NCI-H128 (cell line): ENCODE data around the gene MYOF.
"Not testable (repeated sequence)": the region's sequence is repeated elsewhere in the genome, so short reads cannot be mapped to it uniquely, and the experiment has no call there.

ENCODE experiments used
- DNase-seq: peaks from one replicate; lab custom pipeline; 2025; ENCODE audit not compliant: unreplicated experiment; lab: John Stamatoyannopoulos, UW

The MYOF gene

GRCh38 chr10:93390306-93391090 lies 91.6 kb downstream of the MYOF start:
- DNase-seq: no peak

- DNase-seq: no peak
Measured at GRCh38 chr10:93386631-93387369, 95.3 kb downstream of the MYOF start.

- no peak for DNase-seq
Measured at GRCh38 chr10:93385345-93385744, 96.8 kb downstream of the MYOF start.

GRCh38 chr10:93384006-93384405 lies 98.1 kb downstream of the MYOF start:
- DNase-seq: no peak

GRCh38 chr10:93383562-93383981 lies 98.6 kb downstream of the MYOF start:
- DNase-seq: no peak

GRCh38 chr10:93379731-93380575 lies 102.2 kb downstream of the MYOF start:
- DNase-seq: no peak

- DNase-seq: no peak
Measured at GRCh38 chr10:93378997-93379730, 103.0 kb downstream of the MYOF start.

GRCh38 chr10:93378039-93378438 lies 104.1 kb downstream of the MYOF start:
- DNase-seq: no peak

- DNase-seq: peak; percentile 25
Measured at GRCh38 chr10:93376372-93377293, 105.5 kb downstream of the MYOF start.

- DNase-seq: no peak
Measured at GRCh38 chr10:93370961-93371360, 111.2 kb downstream of the MYOF start.

GRCh38 chr10:93369588-93370164 lies 112.5 kb downstream of the MYOF start:
- DNase-seq: no peak

- no peak for DNase-seq
Measured at GRCh38 chr10:93368210-93368609, 113.9 kb downstream of the MYOF start.

GRCh38 chr10:93367664-93368063 lies 114.5 kb downstream of the MYOF start:
- DNase-seq: no peak

GRCh38 chr10:93364966-93365365 lies 117.2 kb downstream of the MYOF start:
- DNase-seq: no peak

GRCh38 chr10:93363891-93364648 lies 118.1 kb downstream of the MYOF start:
- no peak for DNase-seq

GRCh38 chr10:93358398-93358797 lies 123.7 kb downstream of the MYOF start:
- not testable (repeated sequence) for DNase-seq

- DNase-seq: no peak
Measured at GRCh38 chr10:93357680-93358079, 124.5 kb downstream of the MYOF start.

- DNase-seq: no peak
Measured at GRCh38 chr10:93356516-93356915, 125.6 kb downstream of the MYOF start.
